Sciatic nerve (tissue), 2 donors: ENCODE data around the gene MAP3K3. TPM values are rescaled to one million over a fixed set of nuclear protein-coding genes. Genes with fewer than 3 reads are reported as not detected.

Source experiments
- ATAC-seq: fragments of 200-7000 bp; cut with Tn5 transposase; one replicate; pipeline ENCODE4 v1.9.1; 2020; ENCODE audit warnings: mild to moderate bottlenecking, moderate library complexity
- DNase-seq: peaks from one replicate; pipeline ENCODE4 v3.0.0-alpha.2; 2020; ENCODE audit warnings: low spot score
- intact Hi-C: fragments of 100-400 bp; cut with DNase I; formaldehyde crosslinking; loops from one replicate; pipeline ENCODE4 v1.14.2; 2022
- total RNA-seq: library from RNA; stranded (reverse); fragmentation: NEBNext Ultra II Directional; extraction: Animal tissue kit (Norgen Biotek cat#: 25700); gene quantifications from one replicate; pipeline ENCODE4 v1.2.1, GENCODE V29; 2021
- donor health status: DM: no; HTN: no; CAD: no.
- donor health status: DM: no; HTN: no; CAD: no.

The MAP3K3 gene
- total RNA-seq, 1 donor from 2014 or later: 63.4 TPM

DNA sequence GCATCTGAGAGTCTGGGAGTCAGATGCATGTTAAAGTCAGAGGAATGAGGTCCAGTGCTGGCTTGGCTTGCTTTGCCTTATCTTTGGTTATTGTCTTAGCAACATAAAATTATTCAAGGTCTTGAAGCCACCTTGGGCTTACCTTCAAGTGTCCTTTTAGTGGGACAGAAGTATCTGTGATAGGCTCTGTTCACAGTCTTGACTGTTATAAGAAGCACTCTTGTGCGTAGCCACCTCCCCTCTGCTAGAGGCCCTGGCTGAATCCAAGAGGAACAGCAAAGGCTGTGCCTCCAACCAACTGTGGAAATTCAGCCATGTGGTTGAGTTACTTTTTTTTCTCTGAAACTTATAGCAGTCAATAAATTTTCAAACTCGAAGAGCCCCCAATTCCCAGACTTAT is 8.6 kb upstream of the MAP3K3 start:
- intact Hi-C loops: loop anchor here (5.0 kb wide), 1 partner anchor 181 kb away; no protein-coding TSS in a partner anchor
- DNase-seq (no peak), ATAC-seq (no peak)

- intact Hi-C loops: no loop called here
- ATAC-seq: no peak
- DNase-seq: no peak
Measured at GRCh38 chr17:63621229-63621683, 961 bp upstream of the MAP3K3 start.

GRCh38 chr17:63622574-63623390 is 565 bp downstream of the MAP3K3 start:
- no peak for ATAC-seq
- intact Hi-C loops: no loop called here
- DNase-seq: peak; percentile 84

GRCh38 chr17:63623786-63624530 is 1.7 kb downstream of the MAP3K3 start:
- intact Hi-C loops: no loop called here
- no peak for DNase-seq
- ATAC-seq: no peak

GRCh38 chr17:63624531-63624880 is 2.3 kb downstream of the MAP3K3 start:
- intact Hi-C loops: no loop called here
- ATAC-seq (no peak), DNase-seq (no peak)

GRCh38 chr17:63626551-63627180 is 4.4 kb downstream of the MAP3K3 start:
- ATAC-seq (no peak), DNase-seq (no peak)
- intact Hi-C loops: no loop called here

GRCh38 chr17:63629627-63630026 is 7.4 kb downstream of the MAP3K3 start:
- ATAC-seq (no peak), DNase-seq (no peak)
- intact Hi-C loops: no loop called here

- DNase-seq (no peak), ATAC-seq (no peak)
- intact Hi-C loops: no loop called here
Measured at GRCh38 chr17:63631062-63631461, 8.8 kb downstream of the MAP3K3 start.

GRCh38 chr17:63631626-63632025 is 9.4 kb downstream of the MAP3K3 start:
- DNase-seq: no peak
- intact Hi-C loops: no loop called here
- ATAC-seq: no peak

DNA sequence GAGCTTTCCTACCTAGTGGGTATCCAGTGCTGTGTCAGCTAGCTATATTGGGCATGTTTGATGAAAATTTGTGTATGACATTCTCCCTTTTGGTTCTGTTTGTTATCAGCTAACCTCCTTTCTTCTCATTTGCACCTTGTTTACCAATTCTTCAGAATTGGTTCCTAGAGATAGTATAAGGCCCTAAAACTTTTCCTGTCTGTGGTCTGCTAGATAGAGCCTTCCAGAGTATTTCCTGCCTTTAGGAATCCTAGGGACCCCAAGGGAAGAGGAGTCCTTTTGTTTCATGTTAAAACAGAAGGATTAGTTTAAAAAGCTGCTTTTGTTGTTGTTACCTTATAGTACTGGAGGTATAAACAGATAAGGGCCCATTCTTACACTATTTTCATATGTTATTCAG is 11.5 kb downstream of the MAP3K3 start:
- ATAC-seq (no peak), DNase-seq (no peak)
- intact Hi-C loops: no loop called here

- intact Hi-C loops: no loop called here
- DNase-seq (no peak), ATAC-seq (peak; percentile 57)
Measured at GRCh38 chr17:63634163-63634562, 11.9 kb downstream of the MAP3K3 start.

GRCh38 chr17:63634816-63635215 is 12.6 kb downstream of the MAP3K3 start:
- ATAC-seq: no peak
- intact Hi-C loops: no loop called here
- no peak for DNase-seq

- DNase-seq: no peak
- ATAC-seq: no peak
- intact Hi-C loops: no loop called here
Measured at GRCh38 chr17:63635290-63635689, 13.1 kb downstream of the MAP3K3 start.

GRCh38 chr17:63635787-63636186 is 13.6 kb downstream of the MAP3K3 start:
- ATAC-seq (no peak), DNase-seq (no peak)
- intact Hi-C loops: no loop called here

DNA sequence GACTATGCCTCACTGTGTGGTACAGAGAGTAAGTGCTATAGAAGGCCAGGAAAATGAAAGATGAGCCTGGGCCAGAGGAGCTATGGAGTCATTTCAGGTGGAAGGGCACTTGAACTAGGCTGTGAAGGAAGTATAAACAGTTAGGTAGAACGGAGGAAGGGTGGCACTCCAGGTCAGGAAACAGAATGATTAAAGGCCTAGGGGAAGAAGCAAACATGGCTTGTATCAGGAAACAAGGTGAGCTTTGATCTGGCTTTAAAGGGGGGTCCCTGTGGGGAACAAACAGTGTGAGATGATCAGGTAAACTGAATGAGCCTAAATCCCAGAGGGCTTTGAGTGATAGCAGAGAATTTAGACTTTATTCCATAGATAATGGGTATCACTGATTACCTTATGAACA is 16.9 kb downstream of the MAP3K3 start:
- no peak for ATAC-seq
- no peak for DNase-seq
- intact Hi-C loops: no loop called here

DNA sequence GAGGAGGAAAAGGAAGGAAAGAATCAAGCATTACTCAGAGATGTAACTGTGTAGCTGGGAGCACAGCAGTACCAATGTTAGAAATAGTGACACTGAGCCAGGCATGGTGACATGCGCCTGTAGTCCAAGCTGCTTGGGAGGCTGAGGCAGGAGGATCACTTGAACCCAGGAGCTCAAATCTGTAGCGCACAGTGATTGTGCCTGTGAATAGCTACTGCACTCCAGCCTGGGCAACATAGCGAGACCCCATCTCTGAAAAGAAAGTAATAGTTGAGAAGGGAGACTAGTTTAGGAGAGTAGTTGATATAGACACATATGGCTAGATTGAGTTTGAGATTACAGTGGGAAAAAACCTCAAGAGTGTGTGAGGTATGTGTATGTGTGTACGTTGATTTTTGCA is 17.8 kb downstream of the MAP3K3 start:
- no peak for ATAC-seq
- DNase-seq: no peak
- intact Hi-C loops: no loop called here

- ATAC-seq: peak; percentile 88
- DNase-seq: no peak
- intact Hi-C loops: no loop called here
Measured at GRCh38 chr17:63641692-63642448, 19.7 kb downstream of the MAP3K3 start.

DNA sequence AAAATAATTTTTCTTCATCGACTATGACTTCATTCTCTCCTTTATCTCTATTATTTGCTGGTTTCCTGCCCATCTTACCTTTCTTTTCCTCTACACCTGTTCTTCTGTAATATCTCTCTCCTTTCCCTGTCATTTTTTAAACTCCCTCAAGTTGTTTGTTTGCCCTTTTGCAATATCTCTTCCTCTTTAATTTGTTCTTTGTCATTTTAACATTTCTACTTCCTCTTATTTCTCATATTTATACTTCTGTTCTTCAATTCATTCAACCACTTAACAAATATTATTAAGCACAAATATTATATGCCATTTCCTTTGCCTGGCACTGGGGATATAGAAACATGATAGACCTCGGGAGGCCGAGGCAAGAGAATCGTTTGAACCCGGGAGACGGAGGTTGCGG is 22.6 kb downstream of the MAP3K3 start:
- DNase-seq: no peak
- intact Hi-C loops: no loop called here
- ATAC-seq: no peak

DNA sequence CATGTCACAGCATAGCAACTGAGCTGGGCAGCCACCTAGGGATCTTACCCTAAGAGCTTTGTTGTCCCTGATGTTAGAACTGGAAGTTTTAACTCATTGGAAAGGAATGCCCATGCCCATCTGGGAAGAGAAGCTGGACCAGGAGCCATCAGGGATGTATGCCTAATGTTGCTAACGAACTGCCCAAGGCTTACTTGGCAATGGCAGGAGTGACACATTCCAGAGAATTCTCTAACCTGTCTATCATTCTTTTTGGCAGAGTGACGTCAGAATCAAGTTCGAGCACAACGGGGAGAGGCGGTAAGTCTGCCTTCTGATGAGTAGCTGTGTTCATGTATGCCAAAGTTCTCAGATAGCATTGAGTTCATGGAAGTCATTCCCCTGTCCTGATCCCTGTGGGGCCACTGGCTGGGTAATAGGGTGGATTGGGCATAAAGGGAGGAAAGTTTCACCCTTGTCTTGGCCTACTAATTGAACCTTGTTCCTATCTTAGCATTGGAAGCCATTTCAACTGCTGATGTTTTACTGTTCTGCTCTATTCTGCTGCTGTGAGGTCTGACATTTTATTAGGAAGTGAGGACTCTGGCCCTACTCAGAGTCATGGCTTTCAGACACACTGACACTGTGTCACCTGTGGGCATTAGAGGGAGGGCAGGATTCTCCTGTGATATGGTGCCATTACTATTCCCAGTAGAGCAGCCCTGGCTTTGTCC is 23.7 kb downstream of the MAP3K3 start:
- ATAC-seq (peak; percentile 25), DNase-seq (no peak)
- intact Hi-C loops: no loop called here
